ENCODE data around the gene SP3. TPM values are rescaled to one million over a fixed set of nuclear protein-coding genes. Genes with fewer than 3 reads are reported as not detected.
A peak's percentile ranks its signal among the peaks of the same experiment; 100 is the strongest.

Gene SP3
- total RNA-seq, 1 donor from 2014 or later = 119 TPM

DNA sequence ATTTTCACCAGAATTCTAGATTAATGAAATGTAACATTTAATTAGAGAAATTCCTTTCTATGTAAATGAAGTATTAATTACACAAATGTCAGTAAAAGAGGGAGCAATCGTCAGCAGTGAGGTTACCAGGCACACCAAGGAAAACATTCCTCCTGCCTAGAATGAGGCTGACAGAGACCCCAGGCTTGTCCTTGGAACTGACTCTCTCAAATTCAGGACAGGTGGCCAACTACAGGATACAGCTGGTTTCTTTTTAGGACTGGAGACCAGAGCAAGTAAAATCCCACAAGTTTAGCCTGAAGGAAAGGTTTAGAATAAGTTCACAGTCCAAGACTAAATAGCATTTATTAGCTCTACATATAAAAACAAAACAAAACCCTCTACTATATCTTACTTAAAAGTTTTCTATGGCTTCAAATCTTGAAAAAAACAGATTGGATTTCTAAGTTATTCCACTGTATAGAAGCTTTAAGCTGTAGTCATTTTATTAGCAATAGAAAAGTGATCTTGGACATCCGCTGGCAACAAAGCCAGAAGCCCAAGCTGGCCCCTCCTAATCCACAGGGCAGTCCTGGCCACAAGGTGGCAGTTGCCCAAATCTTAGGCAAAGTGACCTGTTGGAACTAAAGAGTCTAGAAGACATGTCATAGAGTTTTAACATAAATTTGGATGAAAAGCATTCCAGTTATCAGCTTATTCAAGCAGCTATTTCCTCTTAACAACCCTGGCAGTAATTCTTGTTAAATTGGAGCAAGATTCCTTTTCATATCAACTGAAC is 81.0 kb downstream of the SP3 start:
- Histone ChIP-seq H3K27ac (peak overlapping the region; percentile 52), H3K27me3 (no peaks in the 10 kb centered on the region), H3K4me1 (peaks cover 34% of the 10 kb centered on the region), H3K36me3 (no peaks in the 10 kb centered on the region), H3K4me3 (no peak overlapping the region), H3K9me3 (no peaks in the 10 kb centered on the region)
- TF ChIP-seq, protein P1, sequence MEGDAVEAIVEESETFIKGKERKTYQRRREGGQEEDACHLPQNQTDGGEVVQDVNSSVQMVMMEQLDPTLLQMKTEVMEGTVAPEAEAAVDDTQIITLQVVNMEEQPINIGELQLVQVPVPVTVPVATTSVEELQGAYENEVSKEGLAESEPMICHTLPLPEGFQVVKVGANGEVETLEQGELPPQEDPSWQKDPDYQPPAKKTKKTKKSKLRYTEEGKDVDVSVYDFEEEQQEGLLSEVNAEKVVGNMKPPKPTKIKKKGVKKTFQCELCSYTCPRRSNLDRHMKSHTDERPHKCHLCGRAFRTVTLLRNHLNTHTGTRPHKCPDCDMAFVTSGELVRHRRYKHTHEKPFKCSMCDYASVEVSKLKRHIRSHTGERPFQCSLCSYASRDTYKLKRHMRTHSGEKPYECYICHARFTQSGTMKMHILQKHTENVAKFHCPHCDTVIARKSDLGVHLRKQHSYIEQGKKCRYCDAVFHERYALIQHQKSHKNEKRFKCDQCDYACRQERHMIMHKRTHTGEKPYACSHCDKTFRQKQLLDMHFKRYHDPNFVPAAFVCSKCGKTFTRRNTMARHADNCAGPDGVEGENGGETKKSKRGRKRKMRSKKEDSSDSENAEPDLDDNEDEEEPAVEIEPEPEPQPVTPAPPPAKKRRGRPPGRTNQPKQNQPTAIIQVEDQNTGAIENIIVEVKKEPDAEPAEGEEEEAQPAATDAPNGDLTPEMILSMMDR (IDR thresholded peaks at IDR 0.05) = peak in 1 of 3 experiments; percentile 38
- TF ChIP-seq POLR2A (IDR thresholded peaks at IDR 0.05) = no peak
- intact Hi-C loops (cut with DNase I) = no loop called here
- peak in 1 of 2 donors; percentile 52 for DNase-seq (ENCODE audit: extremely low spot score in 2 of 2)

DNA sequence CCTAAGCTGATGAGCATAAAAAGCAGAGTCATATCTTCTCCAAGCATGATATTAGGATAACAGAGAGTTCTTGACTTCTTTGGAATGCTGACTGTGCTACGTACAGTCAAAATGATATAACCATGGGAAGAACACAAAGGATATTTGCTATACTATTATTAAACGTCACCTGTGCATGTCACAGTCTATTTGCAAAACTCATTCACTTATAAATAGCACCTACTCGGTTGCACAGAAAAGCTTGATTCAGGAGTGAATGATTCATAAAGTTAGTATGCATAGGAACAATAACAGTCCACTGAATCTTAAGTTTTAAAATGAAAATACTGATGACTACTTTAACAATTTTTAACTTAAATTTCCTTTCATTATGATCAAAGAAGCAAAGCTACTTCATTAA is 83.3 kb downstream of the SP3 start:
- Histone ChIP-seq H3K27ac (no peak overlapping the region), H3K36me3 (no peaks in the 10 kb centered on the region), H3K4me3 (no peak overlapping the region), H3K4me1 (peaks cover 34% of the 10 kb centered on the region), H3K27me3 (no peaks in the 10 kb centered on the region), H3K9me3 (no peaks in the 10 kb centered on the region)
- no peak for DNase-seq (ENCODE audit: extremely low spot score in 2 of 2)
- TF ChIP-seq, protein P1 (IDR thresholded peaks at IDR 0.05) = no peak
- intact Hi-C loops (cut with DNase I) = no loop called here

DNA sequence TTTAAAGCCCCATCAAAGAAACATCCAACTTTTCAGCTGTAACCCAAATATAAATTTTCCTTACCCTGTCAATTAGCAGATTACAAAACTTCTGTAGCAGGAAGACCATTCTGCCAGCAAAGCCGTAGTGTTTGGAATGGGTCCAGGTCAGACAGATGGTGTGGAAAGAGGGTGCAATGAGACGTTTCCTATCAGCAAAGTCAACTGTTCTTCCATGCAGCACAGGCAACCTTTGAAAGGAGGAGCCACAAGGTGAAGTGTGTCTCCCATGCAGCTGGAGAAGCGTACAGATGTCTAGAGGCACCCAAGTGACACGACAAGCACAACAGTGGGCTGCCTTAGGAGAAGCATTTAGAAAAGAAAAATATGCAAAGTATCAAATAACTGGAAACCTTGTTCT is 83.7 kb downstream of the SP3 start:
- Histone ChIP-seq H3K9me3 (no peaks in the 10 kb centered on the region), H3K27ac (no peak overlapping the region), H3K36me3 (no peaks in the 10 kb centered on the region), H3K27me3 (no peaks in the 10 kb centered on the region), H3K4me3 (no peak overlapping the region), H3K4me1 (peaks cover 34% of the 10 kb centered on the region)
- intact Hi-C loops (cut with DNase I) = no loop called here
- peak in 1 of 2 donors; percentile 77 for DNase-seq (ENCODE audit: extremely low spot score in 2 of 2)
- no peak for TF ChIP-seq POLR2A (IDR thresholded peaks at IDR 0.05)
- TF ChIP-seq POLR2AphosphoS5 (IDR thresholded peaks at IDR 0.05; ENCODE audit: insufficient read depth in 1 of 2, low read depth in 1 of 2) = no peak
- TF ChIP-seq, protein P1 (IDR thresholded peaks at IDR 0.05) = no peak

DNA sequence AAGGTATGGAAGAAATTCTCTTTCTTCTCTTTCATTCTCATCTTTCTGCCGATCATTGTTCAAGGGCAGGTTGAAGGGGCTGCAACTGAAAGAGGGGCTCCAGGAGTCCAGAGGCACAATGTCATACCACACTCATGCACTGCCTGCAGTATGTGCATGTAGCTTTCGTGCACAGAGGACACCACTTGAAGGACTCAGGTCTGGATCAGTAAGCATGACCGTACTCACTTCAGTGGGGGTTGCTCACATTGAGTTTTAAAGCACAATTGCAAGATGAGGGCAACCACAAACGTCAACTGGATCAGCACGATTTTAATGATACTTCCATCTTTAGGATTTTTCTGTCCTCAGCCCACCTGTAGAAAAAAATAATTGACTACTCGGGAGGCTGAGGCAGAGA is 84.6 kb downstream of the SP3 start:
- H3K9me3 ChIP-seq = no peaks in the 10 kb centered on the region
- peaks cover 34% of the 10 kb centered on the region for H3K4me1 ChIP-seq
- no peak for DNase-seq (ENCODE audit: extremely low spot score in 2 of 2)
- TF ChIP-seq POLR2A (IDR thresholded peaks at IDR 0.05) = no peak
- TF ChIP-seq, protein P1 (IDR thresholded peaks at IDR 0.05) = no peak
- TF ChIP-seq POLR2AphosphoS5 (IDR thresholded peaks at IDR 0.05; ENCODE audit: insufficient read depth in 1 of 2, low read depth in 1 of 2) = no peak
- H3K27me3 ChIP-seq = no peaks in the 10 kb centered on the region
- H3K4me3 ChIP-seq = no peak overlapping the region
- intact Hi-C loops (cut with DNase I) = no loop called here
- no peak overlapping the region for H3K27ac ChIP-seq
- H3K36me3 ChIP-seq = no peaks in the 10 kb centered on the region

DNA sequence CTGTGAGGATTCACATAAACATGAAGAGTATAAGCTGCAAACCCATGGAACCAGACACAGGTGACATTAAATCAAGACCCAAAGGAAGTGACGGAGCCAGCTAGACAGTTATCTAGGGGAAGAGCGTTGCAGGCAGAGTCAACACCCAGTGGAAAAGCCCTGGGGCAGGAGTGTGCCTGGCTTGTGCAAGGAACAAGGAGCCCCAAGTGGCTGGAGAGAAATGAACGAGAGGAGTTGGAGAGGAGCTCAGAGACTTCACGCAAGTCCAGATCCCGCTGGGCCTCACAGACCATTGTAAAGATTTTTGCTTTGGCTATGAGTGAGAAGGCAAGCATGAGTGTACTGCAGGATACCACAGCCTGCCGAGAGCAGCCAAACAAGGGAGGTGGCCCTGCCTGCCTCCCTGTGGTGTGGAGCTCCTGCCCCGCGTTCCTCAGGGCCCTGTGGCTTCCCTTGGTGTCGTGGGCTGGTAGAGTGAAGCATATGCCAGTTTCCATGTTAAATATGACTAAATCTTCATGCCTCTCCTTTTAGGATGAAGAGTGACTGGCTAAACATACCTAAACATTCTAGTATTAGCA is 88.2 kb downstream of the SP3 start:
- peak in 1 of 2 donors; percentile 52 for DNase-seq (ENCODE audit: extremely low spot score in 2 of 2)
- Histone ChIP-seq H3K36me3 (no peaks in the 10 kb centered on the region), H3K27me3 (no peaks in the 10 kb centered on the region), H3K4me3 (no peak overlapping the region), H3K27ac (no peak overlapping the region), H3K4me1 (peaks cover 13% of the 10 kb centered on the region), H3K9me3 (no peaks in the 10 kb centered on the region)
- intact Hi-C loops (cut with DNase I) = no loop called here
- TF ChIP-seq POLR2A (IDR thresholded peaks at IDR 0.05) (no peak), POLR2AphosphoS5 (IDR thresholded peaks at IDR 0.05; ENCODE audit: insufficient read depth in 1 of 2, low read depth in 1 of 2) (no peak)
- TF ChIP-seq, protein P1 (IDR thresholded peaks at IDR 0.05) = no peak
